HFFc6 (cell line): ENCODE data around the gene RNF207. TPM values are rescaled to one million over a fixed set of nuclear protein-coding genes. Genes with fewer than 3 reads are reported as not detected.

Experiments
- DNase-seq: peaks from one replicate; pipeline ENCODE4 v3.0.0-alpha.2; 2018
- H3K27ac Mint-ChIP-seq: 2 replicates; pipeline ENCODE4 v1.8.0; 2020; ENCODE audit warnings: mild to moderate bottlenecking, mixed read lengths
- H3K27me3 Mint-ChIP-seq: 2 replicates; pipeline ENCODE4 v1.8.0; 2021; ENCODE audit warnings: mild to moderate bottlenecking, moderate library complexity, mixed read lengths; ENCODE audit not compliant: insufficient read depth
- H3K36me3 Mint-ChIP-seq: 2 replicates; pipeline ENCODE4 v1.8.0; 2021; ENCODE audit warnings: low read depth, mixed read lengths
- H3K4me1 Mint-ChIP-seq: 2 replicates; pipeline ENCODE4 v1.8.0; 2020; ENCODE audit warnings: low read depth, mixed read lengths
- H3K4me3 Mint-ChIP-seq: 2 replicates; pipeline ENCODE4 v1.8.0; 2020; ENCODE audit warnings: mild to moderate bottlenecking, moderate library complexity, mixed read lengths
- H3K9me3 Mint-ChIP-seq: 2 replicates; pipeline ENCODE4 v1.8.0; 2020; ENCODE audit warnings: mild to moderate bottlenecking, mixed read lengths
- total RNA-seq, 6 experiments: library from RNA; stranded (reverse); fragmentation: NEBNext Ultra II Directional; extraction: Animal tissue kit (Norgen Biotek cat#: 25700); gene quantifications; 2 replicates in 1 of 6; 3 replicates in 5 of 6; pipeline ENCODE4 v1.2.3, GENCODE V29; 2021
- TF ChIP-seq, protein P1 (sequence below): fragments of 200-600 bp; sonication (generic); IDR thresholded peaks from 2 replicates; pipeline ENCODE4 v1.5.0; 2021; ENCODE audit warnings: antibody characterized with exemption, mild to moderate bottlenecking

Gene RNF207
- total RNA-seq, 6 experiments from 2014 or later: 2.0 to 5.2 (median 2.9) TPM

DNA sequence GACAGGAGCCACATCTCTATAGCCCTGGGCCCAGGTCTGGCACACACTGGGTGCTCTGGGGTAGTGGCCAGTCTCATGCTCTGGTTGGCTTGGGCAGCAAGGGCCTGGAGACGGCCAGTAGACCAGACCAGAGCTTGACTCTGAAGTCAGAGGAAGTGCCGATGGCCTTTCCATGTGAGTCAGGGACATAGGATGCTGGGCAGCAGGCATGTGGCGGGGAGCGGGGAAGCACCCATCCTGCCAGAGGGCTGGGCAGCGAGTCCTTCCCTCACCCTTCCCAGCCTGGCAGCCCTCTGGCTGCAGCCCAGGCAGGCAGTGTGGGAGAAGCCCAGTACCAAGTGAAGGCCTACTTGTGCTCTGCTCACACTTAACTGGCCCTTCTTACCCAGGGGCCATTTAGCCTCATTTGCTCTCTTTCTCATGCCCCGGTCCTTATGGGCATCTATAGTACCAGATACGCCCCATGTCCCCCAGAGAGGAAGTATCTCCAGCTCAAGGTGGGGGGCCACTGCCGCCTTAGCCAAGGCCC lies 51.7 kb downstream of the RNF207 start:
- H3K4me1 Mint-ChIP-seq: no peaks in the 10 kb centered on the region; the same call in 1 of the 2 replicates
- no peak overlapping the region for H3K27ac Mint-ChIP-seq
- H3K4me3 Mint-ChIP-seq: no peak overlapping the region
- TF ChIP-seq, protein P1, sequence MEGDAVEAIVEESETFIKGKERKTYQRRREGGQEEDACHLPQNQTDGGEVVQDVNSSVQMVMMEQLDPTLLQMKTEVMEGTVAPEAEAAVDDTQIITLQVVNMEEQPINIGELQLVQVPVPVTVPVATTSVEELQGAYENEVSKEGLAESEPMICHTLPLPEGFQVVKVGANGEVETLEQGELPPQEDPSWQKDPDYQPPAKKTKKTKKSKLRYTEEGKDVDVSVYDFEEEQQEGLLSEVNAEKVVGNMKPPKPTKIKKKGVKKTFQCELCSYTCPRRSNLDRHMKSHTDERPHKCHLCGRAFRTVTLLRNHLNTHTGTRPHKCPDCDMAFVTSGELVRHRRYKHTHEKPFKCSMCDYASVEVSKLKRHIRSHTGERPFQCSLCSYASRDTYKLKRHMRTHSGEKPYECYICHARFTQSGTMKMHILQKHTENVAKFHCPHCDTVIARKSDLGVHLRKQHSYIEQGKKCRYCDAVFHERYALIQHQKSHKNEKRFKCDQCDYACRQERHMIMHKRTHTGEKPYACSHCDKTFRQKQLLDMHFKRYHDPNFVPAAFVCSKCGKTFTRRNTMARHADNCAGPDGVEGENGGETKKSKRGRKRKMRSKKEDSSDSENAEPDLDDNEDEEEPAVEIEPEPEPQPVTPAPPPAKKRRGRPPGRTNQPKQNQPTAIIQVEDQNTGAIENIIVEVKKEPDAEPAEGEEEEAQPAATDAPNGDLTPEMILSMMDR: no peak
- no peaks in the 10 kb centered on the region for H3K9me3 Mint-ChIP-seq
- DNase-seq: peak; percentile 20
- H3K27me3 Mint-ChIP-seq: peaks cover 8% of the 10 kb centered on the region
- no peaks in the 10 kb centered on the region for H3K36me3 Mint-ChIP-seq

DNA sequence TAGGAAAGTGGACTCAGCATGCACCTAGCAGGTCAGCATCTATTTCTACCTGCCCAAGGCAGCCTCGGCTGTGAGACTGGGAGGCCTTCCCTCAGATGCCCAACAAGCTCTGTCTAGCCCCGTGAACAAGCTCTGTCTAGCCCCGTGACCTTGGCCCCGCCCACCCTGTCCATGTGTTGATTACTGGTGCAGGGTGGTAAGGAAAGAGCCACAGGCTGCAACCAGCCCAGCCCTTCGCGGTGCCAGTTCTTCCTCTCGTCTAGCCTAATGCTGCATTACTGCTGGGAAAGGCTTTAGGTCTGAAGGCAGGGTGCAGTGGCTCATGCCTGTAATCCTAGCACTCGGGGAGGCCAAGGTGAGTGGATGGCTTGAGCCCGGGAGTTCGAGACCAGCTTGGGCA lies 52.8 kb downstream of the RNF207 start:
- Mint-ChIP-seq H3K36me3 (no peaks in the 10 kb centered on the region), H3K27me3 (peaks cover 5% of the 10 kb centered on the region), H3K4me3 (no peak overlapping the region), H3K27ac (no peak overlapping the region), H3K4me1 (no peaks in the 10 kb centered on the region; the same call in 1 of the 2 replicates), H3K9me3 (no peaks in the 10 kb centered on the region)
- DNase-seq: no peak
- TF ChIP-seq, protein P1: no peak

DNA sequence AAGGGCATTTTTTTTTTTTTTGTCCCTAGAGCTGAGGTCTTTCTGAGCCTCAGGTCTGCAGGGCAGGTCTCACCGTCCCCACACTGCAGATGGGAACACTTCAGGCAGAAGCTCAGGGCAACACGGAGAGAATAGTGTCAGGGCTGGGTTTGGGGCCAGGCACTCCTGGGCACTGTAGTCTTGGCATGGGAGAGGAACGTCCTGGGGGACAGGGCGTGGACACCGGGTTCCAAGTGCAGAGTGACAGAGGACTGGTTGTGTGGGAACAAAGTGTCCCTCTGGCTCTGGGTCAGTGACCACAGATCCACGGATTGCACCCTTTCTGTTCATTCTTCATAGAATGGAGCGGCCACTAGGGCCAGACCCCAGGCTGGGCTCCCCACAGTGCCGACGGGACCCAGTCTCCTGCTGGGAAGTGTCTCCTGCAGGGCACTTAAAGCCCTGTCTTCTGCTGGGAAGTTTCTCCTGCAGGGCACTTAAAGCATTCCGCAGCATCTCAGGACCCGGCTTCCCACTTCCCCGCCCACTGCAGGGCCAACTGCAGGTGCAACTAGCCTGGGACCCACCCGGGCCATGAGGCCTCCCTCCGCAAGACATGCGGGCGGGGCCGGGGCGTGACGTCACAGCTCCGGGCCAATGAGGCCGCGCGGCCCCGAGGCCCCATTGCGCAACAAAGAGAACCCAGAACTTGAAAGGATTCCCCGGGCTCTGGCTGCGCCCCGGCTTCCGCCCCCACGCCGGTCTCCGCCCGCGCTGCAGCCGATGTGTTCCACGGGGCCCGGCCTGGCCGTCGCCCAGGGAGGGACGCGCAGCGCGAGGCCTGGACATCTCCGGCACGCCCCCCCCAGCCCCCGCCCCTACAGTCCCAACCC lies 53.8 kb downstream of the RNF207 start:
- peaks cover 5% of the 10 kb centered on the region for H3K27me3 Mint-ChIP-seq
- H3K4me3 Mint-ChIP-seq: peak overlapping the region; percentile 20; the same call in 1 of the 2 replicates
- no peaks in the 10 kb centered on the region for H3K36me3 Mint-ChIP-seq
- H3K27ac Mint-ChIP-seq: no peak overlapping the region
- H3K9me3 Mint-ChIP-seq: no peaks in the 10 kb centered on the region
- TF ChIP-seq, protein P1: no peak
- H3K4me1 Mint-ChIP-seq: no peaks in the 10 kb centered on the region; the same call in 1 of the 2 replicates
- peak; percentile 61 for DNase-seq

DNA sequence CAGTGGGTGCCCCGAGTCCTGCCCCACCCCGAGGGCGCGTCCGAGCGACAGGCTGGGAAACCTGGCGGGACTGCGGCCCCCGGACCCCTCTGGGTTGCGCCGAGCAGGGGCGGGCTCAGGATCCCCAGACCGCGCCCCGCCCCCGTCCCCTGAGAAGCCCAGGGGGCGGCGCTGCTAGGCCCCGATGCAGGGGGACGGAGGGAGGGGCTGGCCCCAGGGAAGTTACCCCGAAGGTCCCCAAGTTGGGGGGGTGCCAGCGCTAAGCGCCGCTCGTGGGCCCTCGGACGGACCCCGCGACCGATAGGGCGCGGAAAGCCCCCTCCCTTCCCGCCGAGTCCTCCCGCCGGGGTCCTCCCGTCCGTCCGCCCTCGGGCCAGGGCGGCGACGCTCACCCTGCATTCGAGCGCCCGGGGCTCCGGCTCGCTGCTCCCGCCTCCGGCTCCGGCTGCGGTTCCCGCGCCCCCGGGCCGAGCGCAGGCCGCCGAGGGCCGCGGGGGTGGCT lies 54.6 kb downstream of the RNF207 start:
- Mint-ChIP-seq H3K9me3 (no peaks in the 10 kb centered on the region), H3K4me3 (peak overlapping the region; percentile 20; the same call in 1 of the 2 replicates), H3K27me3 (peaks cover 5% of the 10 kb centered on the region), H3K36me3 (no peaks in the 10 kb centered on the region), H3K4me1 (no peaks in the 10 kb centered on the region; the same call in 1 of the 2 replicates), H3K27ac (no peak overlapping the region)
- TF ChIP-seq, protein P1: no peak
- DNase-seq: no peak

DNA sequence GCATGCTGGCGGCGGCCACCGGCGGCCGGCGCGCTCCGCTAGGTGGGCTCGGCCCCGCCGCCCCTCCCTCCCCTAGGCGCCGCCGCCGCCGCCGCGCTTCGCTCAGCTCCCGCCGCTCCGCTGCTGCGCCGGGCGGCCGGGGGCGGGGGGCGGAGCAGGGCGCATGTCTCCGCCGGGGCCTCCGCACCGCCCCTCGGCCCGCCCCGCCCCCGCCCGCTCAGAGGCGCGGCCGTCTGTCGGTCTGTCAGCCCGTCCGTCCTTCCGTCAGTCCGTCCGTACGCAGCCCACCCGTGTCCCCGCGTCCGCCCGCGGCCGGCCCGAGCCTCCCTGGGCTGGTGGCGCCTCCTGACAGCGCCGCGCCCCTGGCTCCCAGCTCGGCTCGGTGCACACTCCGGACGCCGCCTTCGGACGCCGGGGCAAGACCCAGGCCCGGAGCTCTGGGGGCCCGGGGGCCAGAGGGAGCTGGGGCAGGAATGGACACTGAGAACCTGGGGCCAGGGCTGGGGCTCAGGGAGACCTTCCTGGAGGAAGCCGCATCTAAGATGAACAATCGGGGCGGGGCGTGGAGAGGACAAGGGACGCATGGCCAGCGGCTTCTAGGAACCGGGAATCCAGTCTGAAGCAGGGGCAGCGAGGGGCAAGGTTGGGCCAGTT lies 55.2 kb downstream of the RNF207 start, which contains the start of gene GPR153:
TSS of gene GPR153 (minus strand) at position 138 of the 654 bp plus-strand sequence. CDS start 6,193 bp downstream, outside the sequence.
- Mint-ChIP-seq H3K27ac (no peak within 1 kb of the TSS), H3K4me3 (peak within 1 kb of the TSS; percentile 61), H3K4me1 (no peaks in the 10 kb centered on the region; the same call in 1 of the 2 replicates), H3K9me3 (no peaks in the 10 kb centered on the region), H3K27me3 (peaks cover 5% of the 10 kb centered on the region), H3K36me3 (no peaks in the 10 kb centered on the region)
- DNase-seq: no peak
- TF ChIP-seq, protein P1: no peak
